Stimulated activated CD8-positive, alpha-beta memory T cell treated with anti-CD3 and anti-CD28 coated beads, Interleukin-2, amount 100 ng/mL, for 1 hour (primary cell): ENCODE measurements around the gene CYS1.
A peak's percentile ranks its signal among the peaks of the same experiment; 100 is the strongest.

Source experiments
- DNase-seq, 2 donors: peaks; one replicate each; pipeline ENCODE4 v3.0.0-alpha.2; 2020; ENCODE audit warnings: low read depth in 2 of 2

The CYS1 gene

DNA sequence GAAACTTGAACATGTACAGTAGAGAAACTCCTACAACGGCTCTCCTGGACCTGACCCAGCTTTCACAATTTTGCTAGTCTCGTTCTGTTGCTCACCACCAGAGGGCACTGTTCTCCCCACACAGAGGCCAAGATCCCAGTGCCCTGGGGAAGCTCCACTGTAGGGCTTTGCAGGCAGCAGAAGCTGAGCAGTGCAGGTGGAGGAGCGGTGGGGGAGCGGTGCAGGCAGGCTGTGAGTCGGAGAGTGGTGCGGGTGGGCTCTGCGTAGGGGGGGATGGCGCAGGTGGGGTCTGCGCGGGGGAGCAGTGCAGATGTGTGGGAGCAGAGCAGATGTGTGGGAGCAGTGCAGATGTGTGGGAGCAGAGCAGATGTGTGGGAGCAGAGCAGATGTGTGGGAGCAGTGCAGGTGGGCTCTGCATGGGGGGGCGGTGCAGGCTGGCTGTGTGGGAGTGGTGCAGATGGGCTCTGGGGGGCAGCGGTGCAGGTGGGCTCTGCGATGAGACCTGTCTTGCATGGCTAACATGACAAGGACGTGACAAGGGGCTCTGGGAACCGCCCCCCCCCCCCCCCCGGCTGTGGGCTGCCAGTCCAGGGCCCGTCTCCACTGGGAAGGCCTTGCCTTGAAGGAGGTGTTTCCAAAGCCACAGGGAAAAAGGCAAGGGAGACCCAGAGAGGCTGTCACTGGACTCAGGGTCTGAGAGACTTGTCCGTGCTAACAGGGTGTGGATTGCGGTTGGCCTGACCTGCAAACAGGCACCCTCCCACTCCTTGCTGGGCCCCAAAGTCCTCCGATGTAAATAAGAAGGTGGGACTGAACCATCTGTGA is 7.3 kb downstream of the CYS1 start:
- DNase-seq, result peak; percentile 49 to 56

DNA sequence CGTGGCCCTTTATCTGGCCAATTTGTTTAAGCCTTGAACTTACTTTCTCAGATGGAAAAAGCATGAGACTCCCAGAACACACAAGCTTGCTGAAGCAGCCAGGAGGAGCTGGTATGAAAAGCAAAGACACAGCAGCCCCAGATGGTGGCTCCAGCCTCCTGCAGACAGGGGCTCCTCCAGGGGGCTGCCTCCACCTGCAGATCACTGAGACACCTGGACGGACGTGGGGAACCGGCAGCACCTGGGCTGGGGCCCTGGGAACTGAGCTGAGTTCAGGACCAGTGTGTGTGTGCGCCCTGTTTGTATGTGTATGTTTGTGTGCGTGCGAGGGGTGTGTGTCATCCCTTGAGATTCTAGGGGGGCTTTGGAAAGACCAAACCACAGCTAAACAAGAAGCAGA is 8.6 kb downstream of the CYS1 start:
- DNase-seq, result no peak

DNA sequence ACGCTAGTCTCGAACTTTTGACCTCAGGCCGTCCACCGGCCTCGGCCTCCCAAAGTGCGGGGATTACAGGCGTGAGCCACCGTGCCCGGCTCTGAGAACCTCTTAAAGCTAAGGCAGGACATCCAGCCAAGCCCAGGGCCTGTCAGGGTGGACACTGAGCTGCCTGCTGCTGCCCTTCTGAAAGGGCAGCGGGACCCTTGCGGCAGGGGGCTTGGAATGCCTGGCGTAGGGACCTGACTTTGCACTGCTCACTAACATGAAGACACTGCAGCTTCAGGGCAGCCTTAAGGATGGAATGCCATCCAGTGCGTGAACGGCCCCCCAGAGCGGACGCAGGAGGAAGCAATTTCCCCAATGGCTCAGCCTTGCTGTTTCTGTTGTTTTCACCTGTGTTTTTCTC is 9.0 kb downstream of the CYS1 start:
- DNase-seq, result no peak

DNA sequence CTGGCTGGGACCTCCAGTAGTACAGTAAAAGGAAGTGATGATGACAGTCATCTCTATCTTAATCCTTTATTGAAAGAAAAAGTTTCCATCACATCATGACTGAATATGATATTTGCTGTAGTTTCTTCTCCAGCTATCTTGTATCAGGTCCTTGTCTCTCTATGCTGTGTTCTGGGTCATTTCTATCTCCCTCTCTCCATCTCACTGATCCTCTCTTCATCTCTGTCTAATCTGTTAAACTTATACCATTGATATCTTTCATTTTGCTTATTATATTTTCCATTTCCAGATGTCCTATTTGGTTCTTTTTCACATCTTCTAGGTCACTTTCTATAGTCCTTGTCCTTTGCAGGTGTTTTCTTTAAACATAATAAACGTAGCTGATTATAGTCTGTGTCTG is 12.3 kb downstream of the CYS1 start:
- DNase-seq, result no peak

DNA sequence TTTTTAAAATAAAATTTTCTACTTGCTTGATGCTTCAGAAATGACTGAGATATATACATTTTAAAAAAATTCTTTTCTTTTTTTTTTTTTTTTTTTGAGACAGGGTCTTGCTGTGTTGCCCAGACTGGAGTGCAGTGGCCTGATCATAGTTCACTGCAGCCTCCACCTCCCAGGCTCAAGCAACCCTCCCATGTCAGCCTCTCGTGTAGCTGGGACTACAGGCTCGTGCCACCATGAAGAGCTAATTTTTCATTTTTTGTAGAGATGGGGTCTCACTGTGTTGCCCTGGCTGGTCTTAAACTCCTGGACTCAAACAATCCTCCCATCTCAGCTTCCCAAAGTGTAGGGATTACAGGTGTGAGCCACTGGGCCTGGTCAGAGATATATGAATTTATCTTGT is 12.9 kb downstream of the CYS1 start:
- DNase-seq, result no peak

DNA sequence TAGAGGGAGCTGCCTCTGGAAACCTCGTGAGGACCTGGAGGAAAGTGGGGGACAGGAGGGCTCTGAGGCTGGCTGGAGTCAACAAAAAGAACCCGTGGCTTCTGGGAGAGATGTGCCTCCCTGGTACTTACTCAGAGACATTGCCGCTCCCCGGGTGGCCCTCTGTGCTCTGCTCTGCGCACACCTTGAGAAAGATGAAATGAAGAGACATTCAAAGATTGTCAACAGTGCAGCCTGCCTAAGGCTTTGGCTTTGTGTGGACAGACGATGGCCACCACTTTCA is 14.5 kb downstream of the CYS1 start:
- DNase-seq, result no peak

DNA sequence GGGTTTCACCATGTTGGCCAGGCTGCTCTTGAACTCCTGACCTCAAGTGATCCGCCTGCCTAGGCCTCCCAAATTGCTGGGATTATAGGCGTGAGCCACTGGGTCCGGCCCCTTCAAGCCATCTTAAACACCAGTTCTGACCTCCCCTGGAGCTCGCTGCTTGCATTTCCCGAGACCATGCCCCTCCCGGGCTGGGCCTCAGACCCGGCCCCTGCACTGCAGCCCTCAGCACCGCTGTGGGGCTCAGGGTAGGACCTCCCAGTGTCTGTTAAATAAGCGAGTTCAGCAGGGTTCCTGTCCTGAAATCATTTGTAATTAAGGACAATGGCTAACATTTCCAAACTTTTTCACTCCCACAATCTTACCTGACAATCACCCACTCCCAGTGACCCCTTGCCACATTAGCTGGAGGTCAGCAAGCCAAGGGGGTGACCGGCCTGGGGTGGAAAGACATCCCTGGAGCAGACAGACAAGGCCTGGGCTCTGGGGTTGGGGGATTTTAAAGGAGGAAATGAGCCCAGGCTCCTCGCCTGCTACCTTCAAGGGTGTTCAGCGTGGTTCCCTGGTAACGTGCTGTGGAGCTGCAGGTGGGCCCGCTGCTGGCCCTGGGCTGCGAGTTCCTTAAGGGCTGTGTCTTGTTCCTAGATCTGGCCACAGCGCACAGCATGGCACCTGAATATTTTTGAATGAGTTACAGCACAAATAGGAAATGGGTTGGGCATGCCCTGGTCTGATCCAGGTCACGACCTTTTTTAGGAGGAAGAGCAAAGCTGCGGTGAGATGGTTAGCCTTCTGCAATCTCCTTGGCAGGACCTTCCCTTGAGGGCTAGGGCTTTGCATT is 15.1 kb downstream of the CYS1 start:
- no peak for DNase-seq

DNA sequence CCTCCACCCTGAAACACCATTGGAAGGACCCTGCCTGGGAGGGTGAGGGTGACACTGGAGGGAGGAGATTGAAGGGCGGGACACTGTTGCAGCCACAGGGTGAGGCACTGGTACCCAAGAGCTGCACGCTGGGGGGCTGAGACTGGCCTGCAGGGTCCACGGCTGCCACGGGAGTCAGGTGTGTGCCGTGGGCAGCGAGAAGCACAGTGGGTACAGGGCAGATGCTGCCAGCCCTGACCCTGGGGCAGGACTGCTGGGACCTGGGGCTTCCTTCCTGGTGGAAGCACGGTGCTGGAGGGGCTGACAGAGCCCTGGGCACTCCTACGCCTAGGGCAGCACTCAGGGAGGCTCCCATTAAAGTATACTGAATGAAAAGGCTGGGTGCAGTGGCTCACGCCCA is 16.6 kb downstream of the CYS1 start:
- DNase-seq, result no peak

DNA sequence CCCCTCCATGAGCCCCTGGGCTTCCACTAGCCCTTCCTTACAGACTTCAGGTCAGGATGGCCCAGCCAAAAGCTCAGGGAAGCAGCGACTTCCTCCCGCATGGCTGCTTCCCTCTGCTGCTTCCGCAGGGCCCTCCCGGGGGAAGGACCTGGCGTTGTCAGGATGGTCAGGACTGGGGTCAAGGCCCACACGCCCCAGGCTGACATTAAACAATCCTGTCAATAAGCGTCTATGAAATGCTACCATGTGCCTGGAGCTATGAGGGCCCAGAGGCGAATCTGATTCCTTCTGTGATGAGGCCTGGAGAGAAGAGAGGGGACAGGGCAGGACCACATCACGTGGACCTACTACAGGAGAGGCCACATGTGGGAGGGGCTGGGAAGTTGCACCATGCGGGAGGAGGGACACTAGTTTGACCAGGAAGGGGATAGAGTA is 17.3 kb downstream of the CYS1 start:
- DNase-seq, result no peak

DNA sequence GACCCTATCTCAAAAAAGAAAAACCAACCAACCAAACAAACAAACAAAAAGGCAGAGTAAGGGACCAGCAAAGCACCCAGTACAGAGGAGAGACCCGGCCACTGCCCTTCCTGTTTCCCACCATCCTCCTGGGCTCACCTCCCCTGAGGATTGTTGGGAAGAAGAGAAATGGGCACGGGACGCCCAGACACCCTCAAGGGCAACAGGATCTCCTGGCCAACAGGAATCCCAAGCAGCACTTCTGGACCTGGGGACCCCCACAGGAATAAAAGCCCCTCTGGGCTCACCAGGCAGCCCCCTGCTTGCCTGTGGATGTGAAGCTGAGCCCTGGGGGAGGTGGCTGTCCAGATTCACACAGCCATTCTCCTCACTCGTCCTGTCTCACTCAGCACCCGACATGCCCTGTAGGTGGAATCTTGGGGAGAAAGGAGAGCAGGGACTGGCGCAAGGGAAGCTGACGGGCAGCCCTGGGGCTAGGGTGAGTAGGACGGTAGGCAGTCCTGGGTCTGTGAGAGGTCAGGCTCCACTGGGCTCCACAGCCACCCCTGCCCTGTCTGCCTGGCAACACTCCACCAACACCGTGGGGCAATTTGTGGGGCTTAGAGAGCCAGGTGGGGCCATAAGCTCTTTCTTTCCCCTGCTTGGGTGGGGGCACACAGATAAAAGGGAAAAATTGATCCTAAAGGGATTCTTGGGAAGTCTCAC is 18.8 kb downstream of the CYS1 start:
- DNase-seq, result no peak

DNA sequence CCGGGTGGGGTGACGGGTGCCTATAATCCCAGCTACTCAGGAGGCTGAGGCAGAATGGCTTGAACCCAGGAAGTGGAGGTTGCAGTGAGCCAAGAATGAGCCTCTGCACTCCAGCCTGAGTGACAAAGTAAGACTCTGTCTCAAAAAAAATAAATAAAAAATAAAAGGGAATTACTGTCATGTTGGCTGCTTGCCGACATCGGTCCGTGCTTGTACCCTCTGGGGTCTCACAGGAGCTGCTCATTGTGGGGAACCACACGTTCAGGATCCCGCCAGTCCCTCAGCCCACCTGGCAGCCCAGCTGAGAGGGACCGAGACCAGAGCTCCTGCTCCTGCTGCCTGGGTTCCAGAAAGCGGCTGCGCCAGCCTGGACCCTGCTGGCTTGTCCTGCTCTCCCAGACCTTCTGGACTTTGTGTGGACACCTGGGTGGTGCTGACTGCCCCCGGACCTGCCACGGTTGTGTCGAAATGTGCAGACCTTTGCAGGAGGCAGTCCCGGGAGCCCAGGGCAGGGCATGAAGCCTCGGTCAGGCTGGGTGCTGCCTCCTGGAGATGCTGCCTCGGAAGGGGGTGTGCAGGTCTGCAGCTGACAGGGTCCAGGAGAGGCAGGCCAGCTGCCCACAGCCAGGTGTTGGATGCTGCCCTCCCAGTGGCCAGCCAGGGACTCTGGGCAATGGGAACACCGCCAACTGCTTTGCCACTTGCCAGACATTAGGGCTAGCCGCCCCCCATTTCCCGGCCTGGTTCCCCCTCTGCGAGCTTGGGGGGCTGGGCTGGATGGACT is 20.5 kb downstream of the CYS1 start:
- DNase-seq, result no peak

DNA sequence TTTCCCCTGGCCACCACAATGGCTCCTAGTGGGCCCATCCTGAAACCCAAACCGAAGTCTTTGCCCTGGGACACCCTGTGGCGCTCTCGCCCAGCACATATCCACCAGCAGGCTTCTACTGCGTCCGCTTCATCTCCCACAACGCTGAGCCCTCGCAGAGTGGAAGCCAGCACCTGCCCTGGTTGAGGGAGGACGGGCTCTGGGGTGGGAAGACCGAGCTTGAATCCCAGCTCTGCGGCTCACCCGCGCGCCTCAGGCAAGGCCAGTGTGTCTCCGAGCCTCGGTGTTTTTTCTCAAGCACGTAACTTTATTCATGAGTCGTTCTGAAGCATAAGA is 21.2 kb downstream of the CYS1 start:
- DNase-seq, result no peak

DNA sequence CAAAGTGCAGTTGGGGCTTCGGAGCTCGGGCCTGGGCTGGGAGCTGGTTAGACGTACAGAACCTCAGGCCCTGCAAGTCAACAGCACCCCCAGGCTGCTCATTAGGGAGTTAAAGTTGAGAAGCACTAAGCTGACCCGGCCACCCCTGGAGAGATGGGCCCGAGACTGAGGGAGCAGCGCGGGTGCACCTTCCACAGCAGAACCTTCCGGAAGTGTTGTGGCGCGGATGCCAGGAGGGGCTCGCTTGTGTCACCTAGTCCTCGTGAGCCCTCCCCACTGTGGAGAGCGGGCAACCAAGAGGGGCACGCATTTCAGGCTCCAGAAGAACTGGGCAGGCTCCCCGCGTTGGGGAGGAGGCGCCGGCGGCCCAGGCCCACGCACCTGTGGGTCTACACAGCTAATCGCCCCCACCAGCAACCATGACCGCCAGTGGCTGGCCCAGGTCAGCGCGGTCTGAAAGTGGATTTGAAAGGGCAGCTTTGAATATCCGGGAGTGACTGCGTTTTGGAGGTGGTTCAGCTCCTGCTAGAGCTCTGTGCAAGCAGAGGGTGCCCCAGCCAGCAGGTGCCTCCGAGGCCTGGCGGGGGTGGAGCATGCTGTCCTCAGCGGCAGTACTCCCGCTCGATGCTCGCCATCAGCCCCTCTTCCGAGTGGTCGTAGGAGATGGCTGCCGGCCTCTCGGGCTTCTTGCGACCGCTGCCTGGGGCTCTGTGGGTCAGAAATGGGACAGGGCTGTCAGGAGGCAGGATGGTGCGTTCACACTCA is 21.8 kb downstream of the CYS1 start:
- DNase-seq, result no peak

DNA sequence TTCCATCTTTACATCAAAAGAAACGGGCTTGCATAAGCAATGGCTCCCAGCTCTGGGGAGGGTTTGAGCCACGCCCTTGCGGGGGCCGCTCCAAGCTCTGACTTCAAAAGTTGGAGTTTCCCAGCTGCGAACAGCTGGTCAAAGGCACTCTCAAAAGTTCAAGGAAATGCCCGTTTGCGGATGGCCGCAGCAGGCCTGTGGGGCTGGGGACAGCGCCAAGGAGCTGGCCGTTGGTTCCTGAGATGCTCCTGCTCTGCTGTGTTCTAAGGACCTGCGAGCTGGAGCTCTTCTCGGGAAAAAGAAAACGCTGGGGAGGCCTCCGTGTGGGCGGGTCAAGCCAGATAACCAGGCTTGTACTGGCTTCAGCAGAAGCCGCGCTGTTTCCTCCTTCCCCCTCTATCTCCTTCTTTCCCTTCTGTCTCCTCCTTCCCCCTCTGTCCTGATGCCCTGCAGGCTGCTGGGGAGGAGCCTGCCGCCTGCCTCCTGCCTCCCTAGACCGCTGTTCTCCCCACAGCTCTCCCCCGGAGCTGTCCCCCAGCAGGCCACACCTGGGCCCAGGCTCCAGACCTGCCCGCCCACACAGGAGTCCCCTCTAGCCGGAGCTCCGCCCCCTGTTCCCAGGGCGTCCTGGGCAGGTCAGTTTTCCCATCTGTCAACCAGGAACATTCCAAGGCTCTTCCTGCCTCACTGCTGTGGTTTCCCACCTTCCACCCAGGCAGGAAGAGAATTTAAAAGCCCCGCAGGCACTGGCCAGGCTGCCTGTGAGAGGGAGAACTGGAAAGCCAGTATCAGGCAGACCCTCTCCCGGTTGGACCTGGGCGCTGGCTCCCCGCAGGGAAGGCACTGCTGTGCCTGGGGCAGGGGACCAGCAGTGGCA is 22.7 kb downstream of the CYS1 start:
- no peak for DNase-seq

DNA sequence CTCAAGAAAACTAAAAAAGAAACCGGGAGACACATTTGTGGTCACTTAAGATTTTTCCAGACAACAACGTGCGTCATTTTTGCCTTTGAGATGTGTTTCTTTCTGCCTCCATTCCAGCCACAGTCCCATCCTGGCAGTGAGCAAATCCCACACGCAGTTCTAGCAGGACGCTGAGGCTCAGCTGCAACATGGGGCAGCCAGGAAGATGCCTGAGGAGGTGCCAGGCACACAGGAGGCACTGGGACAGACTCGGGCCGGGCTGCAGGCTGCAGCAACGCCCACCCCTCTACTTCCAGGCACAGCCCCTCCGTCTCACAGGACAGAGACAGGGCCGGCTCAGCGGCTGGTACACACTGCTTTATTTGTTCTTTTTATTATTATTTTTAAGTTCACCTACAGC is 23.8 kb downstream of the CYS1 start:
- DNase-seq, result no peak

DNA sequence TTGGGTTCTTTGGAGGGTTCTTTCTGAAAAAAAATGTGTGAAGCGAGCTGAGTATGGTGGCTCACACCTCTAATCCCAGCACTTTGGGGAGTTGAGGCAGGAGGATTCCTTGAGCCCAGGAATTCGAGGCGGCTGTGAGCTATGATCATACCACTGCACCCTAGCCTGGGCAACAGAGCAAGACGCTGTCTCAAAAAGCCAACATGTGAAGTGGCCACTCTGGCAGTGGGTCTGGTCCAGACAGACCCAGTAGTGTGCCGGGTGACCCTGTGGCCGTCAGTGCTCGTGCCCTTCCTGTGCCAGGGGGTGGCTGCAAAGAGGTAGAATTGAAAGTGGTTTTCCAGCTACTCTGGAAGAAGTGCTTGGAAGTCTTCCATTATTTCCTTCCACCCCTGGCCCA is 25.2 kb downstream of the CYS1 start:
- no peak for DNase-seq

DNA sequence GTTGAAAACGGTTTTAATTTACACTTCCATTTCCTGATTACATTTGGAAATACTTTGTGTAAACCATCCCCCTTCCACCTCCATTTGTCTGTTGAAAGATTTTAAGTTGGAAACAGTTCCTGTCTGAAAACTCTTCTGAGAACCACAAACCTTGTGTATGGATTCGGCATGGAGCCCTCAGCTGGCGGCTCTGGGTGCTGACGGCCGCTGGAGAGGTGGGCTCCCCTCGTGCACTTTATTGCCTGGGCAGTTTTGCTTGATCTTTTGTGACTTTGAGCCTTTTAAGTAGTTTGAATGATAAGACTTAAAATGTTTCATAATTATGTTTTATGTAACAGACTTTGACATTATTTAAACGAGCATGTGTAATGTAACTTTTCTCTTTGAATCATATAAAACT is 25.8 kb downstream of the CYS1 start:
- DNase-seq, result no peak

DNA sequence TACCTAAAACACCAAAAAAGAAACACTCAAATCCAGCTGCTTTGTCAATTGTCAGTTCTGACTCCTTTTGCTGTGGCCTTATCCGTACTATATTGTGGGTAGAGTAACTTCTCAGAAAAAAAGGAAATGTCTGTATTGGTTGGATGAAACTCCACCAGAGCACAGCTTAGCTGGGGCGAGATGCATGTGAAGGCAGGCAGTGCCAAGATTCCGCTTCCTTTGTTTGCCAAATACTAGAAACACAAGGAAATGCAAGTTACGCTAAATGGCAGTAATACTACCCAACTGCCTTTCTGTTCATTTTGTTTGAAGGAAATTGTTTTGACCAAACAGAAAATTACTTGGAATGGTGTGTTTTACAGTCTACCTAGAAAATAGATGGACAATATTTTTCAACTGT is 26.9 kb downstream of the CYS1 start:
- DNase-seq, result no peak

DNA sequence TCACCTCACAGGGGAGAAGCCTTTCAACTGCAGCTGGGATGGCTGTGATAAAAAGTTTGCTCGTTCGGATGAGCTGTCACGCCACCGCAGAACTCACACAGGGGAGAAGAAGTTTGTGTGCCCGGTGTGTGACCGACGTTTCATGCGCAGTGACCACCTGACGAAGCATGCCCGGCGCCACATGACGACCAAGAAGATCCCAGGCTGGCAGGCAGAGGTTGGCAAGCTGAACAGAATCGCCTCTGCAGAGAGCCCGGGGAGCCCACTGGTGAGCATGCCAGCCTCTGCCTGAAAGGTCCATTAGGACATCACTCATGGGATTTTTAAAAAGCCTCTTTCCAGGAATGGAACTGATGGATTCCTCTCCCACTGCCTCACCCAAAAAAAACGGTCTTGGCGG is 28.0 kb downstream of the CYS1 start:
- DNase-seq, result no peak

DNA sequence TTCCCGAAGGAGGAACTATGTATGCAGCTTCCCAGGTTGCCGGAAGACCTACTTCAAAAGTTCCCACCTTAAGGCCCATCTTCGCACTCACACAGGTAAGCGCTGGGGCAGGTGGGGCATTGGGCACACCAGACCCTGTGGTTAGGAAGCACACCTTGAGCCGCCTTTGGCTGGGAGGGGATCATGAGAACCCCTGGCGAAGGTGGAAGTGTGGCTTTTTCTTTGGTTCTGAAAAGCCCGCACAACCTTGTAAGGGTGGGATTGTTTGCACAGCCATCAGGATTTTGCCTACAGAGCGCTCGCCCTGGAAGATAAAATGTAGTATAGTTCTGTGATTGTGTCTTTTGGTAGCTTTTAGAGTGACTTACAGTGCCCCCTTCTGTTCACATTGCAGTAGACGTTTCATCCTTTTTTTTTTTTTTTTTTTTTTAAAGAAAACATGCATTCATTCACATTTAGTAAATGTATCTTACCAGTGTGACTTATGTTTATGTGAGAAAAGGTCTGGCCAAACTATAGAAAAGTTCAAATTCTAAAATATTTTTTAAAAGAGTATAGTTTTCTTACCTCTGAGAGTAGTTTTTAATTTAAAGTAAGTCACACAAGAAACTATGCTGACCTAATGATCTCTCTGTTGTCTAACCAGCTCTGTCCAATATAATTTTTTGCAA is 31.6 kb downstream of the CYS1 start:
- no peak for DNase-seq
